H9 (cell line): ENCODE results near the gene HHATL. TPM values are rescaled to one million over a fixed set of nuclear protein-coding genes. Genes with fewer than 3 reads are reported as not detected.

ENCODE experiments used
- DNase-seq: peaks from one replicate; pipeline ENCODE4 v3.0.0-alpha.2; 2017
- H2AFZ ChIP-seq: one replicate; pipeline ENCODE4 v1.6.1; 2013; ENCODE audit warnings: mild to moderate bottlenecking, low read length, control low read depth, moderate library complexity
- H2AK5ac ChIP-seq: 2 replicates; pipeline ENCODE4 v1.6.1; 2013; ENCODE audit warnings: low read length, control low read depth, mixed read lengths; ENCODE audit not compliant: insufficient read length
- H2BK120ac ChIP-seq: one replicate; pipeline ENCODE4 v1.6.1; 2013; ENCODE audit warnings: low read depth, mild to moderate bottlenecking, low read length, control low read depth, inconsistent platforms; ENCODE audit not compliant: poor library complexity, severe bottlenecking
- H2BK12ac ChIP-seq: 2 replicates; pipeline ENCODE4 v1.6.1; 2013; ENCODE audit warnings: low read length, control low read depth, mixed read lengths, low read depth; ENCODE audit not compliant: insufficient read length
- H2BK15ac ChIP-seq: 2 replicates; pipeline ENCODE4 v1.6.1; 2013; ENCODE audit warnings: low read depth, low read length, control low read depth
- H2BK20ac ChIP-seq: one replicate; pipeline ENCODE4 v1.6.1; 2013; ENCODE audit warnings: low read depth, mild to moderate bottlenecking, low read length, control low read depth, inconsistent platforms; ENCODE audit not compliant: poor library complexity, severe bottlenecking
- H2BK5ac ChIP-seq: 2 replicates; pipeline ENCODE4 v1.6.1; 2013; ENCODE audit warnings: low read length, control low read depth, mixed read lengths; ENCODE audit not compliant: insufficient read length
- H3K14ac ChIP-seq: 2 replicates; pipeline ENCODE4 v1.6.1; 2013; ENCODE audit warnings: low read length, control low read depth; ENCODE audit not compliant: insufficient read depth
- H3K18ac ChIP-seq: 2 replicates; pipeline ENCODE4 v1.6.1; 2013; ENCODE audit warnings: low read depth, mild to moderate bottlenecking, mixed read lengths, low read length, control low read depth; ENCODE audit not compliant: insufficient read length
- H3K23ac ChIP-seq: 2 replicates; pipeline ENCODE4 v1.6.1; 2013; ENCODE audit warnings: low read length, control low read depth, mixed read lengths, low read depth; ENCODE audit not compliant: insufficient read length
- H3K23me2 ChIP-seq: 2 replicates; pipeline ENCODE4 v1.6.1; 2013; ENCODE audit warnings: low read depth, mild to moderate bottlenecking, mixed read lengths, low read length, control low read depth; ENCODE audit not compliant: insufficient read length, poor library complexity, severe bottlenecking
- H3K27ac ChIP-seq: 2 replicates; pipeline ENCODE4 v1.5.1; 2013; ENCODE audit warnings: low read length, control low read depth, mixed read lengths, low read depth; ENCODE audit not compliant: insufficient read length
- H3K27me3 ChIP-seq: 2 replicates; pipeline ENCODE4 v1.6.1; 2013; ENCODE audit warnings: low read length, control low read depth, inconsistent platforms; ENCODE audit not compliant: insufficient read depth
- H3K4ac ChIP-seq: 2 replicates; pipeline ENCODE4 v1.6.1; 2013; ENCODE audit warnings: low read depth, mild to moderate bottlenecking, control low read depth, inconsistent platforms, low read length, moderate library complexity
- H3K4me1 ChIP-seq: 2 replicates; pipeline ENCODE4 v1.6.1; 2013; ENCODE audit warnings: low read length, control low read depth, inconsistent platforms; ENCODE audit not compliant: insufficient read depth
- H3K4me2 ChIP-seq: 2 replicates; pipeline ENCODE4 v1.6.1; 2013; ENCODE audit warnings: low read length, control low read depth, mixed read lengths; ENCODE audit not compliant: insufficient read length, insufficient read depth
- H3K56ac ChIP-seq: 2 replicates; pipeline ENCODE4 v1.6.1; 2013; ENCODE audit warnings: low read depth, mild to moderate bottlenecking, mixed read lengths, low read length, control low read depth; ENCODE audit not compliant: insufficient read length
- H3K79me1 ChIP-seq: 2 replicates; pipeline ENCODE4 v1.6.1; 2013; ENCODE audit warnings: low read depth, mild to moderate bottlenecking, moderate library complexity, low read length, control low read depth, inconsistent platforms; ENCODE audit not compliant: insufficient read depth, poor library complexity, severe bottlenecking
- H3K79me2 ChIP-seq: 2 replicates; pipeline ENCODE4 v1.6.1; 2013; ENCODE audit warnings: low read length, control low read depth, inconsistent platforms; ENCODE audit not compliant: insufficient read depth
- H3K9ac ChIP-seq: 2 replicates; pipeline ENCODE4 v1.6.1; 2013; ENCODE audit warnings: low read length, control low read depth, mixed read lengths; ENCODE audit not compliant: insufficient read length; ENCODE audit errors: extremely low read depth
- H3K9me3 ChIP-seq: one replicate; pipeline ENCODE4 v1.6.1; 2013; ENCODE audit warnings: low read depth, low read length, inconsistent platforms; ENCODE audit not compliant: control insufficient read depth
- H3T11ph ChIP-seq: one replicate; pipeline ENCODE4 v1.6.1; 2013; ENCODE audit warnings: mild to moderate bottlenecking, low read length, control low read depth, inconsistent platforms
- H4K20me1 ChIP-seq: one replicate; pipeline ENCODE4 v1.6.1; 2013; ENCODE audit not compliant: control insufficient read depth, insufficient read length, insufficient read depth
- H4K5ac ChIP-seq: 2 replicates; pipeline ENCODE4 v1.6.1; 2013; ENCODE audit warnings: low read depth, mild to moderate bottlenecking, mixed read lengths, low read length, control low read depth; ENCODE audit not compliant: insufficient read length
- H4K8ac ChIP-seq: replicated peaks from 2 replicates; pipeline ENCODE4 v1.6.1; 2013; ENCODE audit warnings: low read length, control low read depth, mixed read lengths, low read depth; ENCODE audit not compliant: insufficient read length
- H4K91ac ChIP-seq: 2 replicates; pipeline ENCODE4 v1.6.1; 2013; ENCODE audit warnings: low read depth, mild to moderate bottlenecking, moderate library complexity, mixed read lengths, low read length, control low read depth; ENCODE audit not compliant: insufficient read length
- H3K27ac Mint-ChIP-seq, 3 experiments: 2 replicates in 2 of 3; 3 replicates in 1 of 3; pipeline ENCODE4 v1.8.0; 2020 to 2021; ENCODE audit warnings: mixed read lengths in 3 of 3, mild to moderate bottlenecking in 1 of 3, moderate library complexity in 1 of 3
- H3K27me3 Mint-ChIP-seq: 2 replicates; pipeline ENCODE4 v1.8.0; 2021; ENCODE audit warnings: low read depth, mild to moderate bottlenecking, moderate library complexity, mixed read lengths
- H3K36me3 Mint-ChIP-seq, 3 experiments: 2 replicates in 2 of 3; 3 replicates in 1 of 3; pipeline ENCODE4 v1.8.0; 2020 to 2021; ENCODE audit warnings: low read depth in 3 of 3, mixed read lengths in 3 of 3; ENCODE audit not compliant: insufficient read depth in 1 of 3
- H3K4me1 Mint-ChIP-seq, 2 experiments: 2 replicates each; pipeline ENCODE4 v1.8.0; 2020; ENCODE audit warnings: mixed read lengths in 2 of 2
- H3K4me3 Mint-ChIP-seq, 2 experiments: 2 replicates in 1 of 2; 3 replicates in 1 of 2; pipeline ENCODE4 v1.8.0; 2020 to 2021; ENCODE audit warnings: mild to moderate bottlenecking in 2 of 2, mixed read lengths in 2 of 2, moderate library complexity in 1 of 2
- H3K9me3 Mint-ChIP-seq, 2 experiments: 2 replicates in 1 of 2; 3 replicates in 1 of 2; pipeline ENCODE4 v1.8.0; 2020; ENCODE audit warnings: mild to moderate bottlenecking in 2 of 2, mixed read lengths in 2 of 2, moderate library complexity in 1 of 2
- WGBS: extraction: QIAGEN DNeasy Blood & Tissue Kit; methylation state at CpG from one replicate; pipeline ENCODE4 v1.1.7; 2013; ENCODE audit warnings: missing lambda C conversion rate, low lambda C conversion rate, mixed read lengths; ENCODE audit not compliant: insufficient read length; ENCODE audit errors: extremely low coverage; 5-methylcytosine and 5-hydroxymethylcytosine counted together
- total RNA-seq: library from RNA; stranded (reverse); gene quantifications from 2 replicates; pipeline ENCODE4 v1.2.1, GENCODE V29; 2021
- TF ChIP-seq, protein P1 (sequence below): fragments of 200-600 bp; sonication (generic); conservative IDR thresholded peaks from 3 replicates; pipeline ENCODE4 v1.8.0; 2021; ENCODE audit warnings: antibody characterized with exemption, mild to moderate bottlenecking

The HHATL gene
- total RNA-seq, 1 experiment from 2014 or later, result 0.46 TPM

DNA sequence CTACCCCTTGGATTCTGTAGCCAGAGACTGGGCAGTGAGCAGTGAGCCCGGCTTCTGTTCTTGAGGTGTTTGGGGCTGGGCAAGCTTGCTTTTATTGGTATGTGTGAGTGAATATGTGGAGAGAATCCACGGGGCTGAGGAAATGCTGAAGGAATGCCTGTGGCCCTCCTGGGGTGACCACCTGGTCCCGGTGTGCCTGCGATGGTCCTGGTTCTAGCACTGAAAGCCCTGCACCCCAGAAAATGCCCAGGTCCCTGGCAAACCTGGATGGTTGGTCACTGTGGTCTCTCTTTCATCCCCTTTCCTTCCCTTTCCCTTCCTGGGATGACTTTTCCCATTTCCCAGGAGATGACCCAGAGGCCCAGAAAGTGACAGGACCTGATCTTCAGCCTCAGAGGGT, 44.9 kb downstream of the HHATL start:
- no CpG with 5 or more reads among the region's 4 CpGs for WGBS
- H2BK12ac ChIP-seq, result no peak overlapping the region
- no peak overlapping the region for H3K4me3 Mint-ChIP-seq
- H3K36me3 Mint-ChIP-seq, result peaks cover 3 to 21% (median 8%) of the 10 kb centered on the region in 3 experiments
- DNase-seq, result no peak
- H3K79me2 ChIP-seq, result no peaks in the 10 kb centered on the region
- H2BK5ac ChIP-seq, result no peak overlapping the region
- H4K91ac ChIP-seq, result no peak overlapping the region
- H2AK5ac ChIP-seq, result no peak overlapping the region
- H3K4me1 ChIP-seq, result peaks cover 6% of the 10 kb centered on the region; the same call in 1 of the 2 replicates
- no peaks in the 10 kb centered on the region for H3K79me1 ChIP-seq
- H3K9me3 ChIP-seq, result no peaks in the 10 kb centered on the region
- no peak overlapping the region for H4K5ac ChIP-seq
- H3K27ac ChIP-seq, result no peak overlapping the region
- H3K14ac ChIP-seq, result no peak overlapping the region; the same call in 1 of the 2 replicates
- H4K20me1 ChIP-seq, result no peaks in the 10 kb centered on the region
- H3K27me3 ChIP-seq, result no peaks in the 10 kb centered on the region
- no peak overlapping the region for H2BK20ac ChIP-seq
- H3K4ac ChIP-seq, result no peak overlapping the region
- no peak overlapping the region for H3K4me2 ChIP-seq
- H3K23me2 ChIP-seq, result no peaks in the 10 kb centered on the region
- H3T11ph ChIP-seq, result no peak overlapping the region
- H3K56ac ChIP-seq, result no peak overlapping the region
- no peak overlapping the region for H4K8ac ChIP-seq
- no peak overlapping the region for H2BK120ac ChIP-seq
- H3K9me3 Mint-ChIP-seq, result no peaks in the 10 kb centered on the region
- H3K27ac Mint-ChIP-seq, result peak overlapping the region in 2 of 3 experiments; percentile 65 to 72; a peak in 3 of 7 replicates
- TF ChIP-seq, protein P1, sequence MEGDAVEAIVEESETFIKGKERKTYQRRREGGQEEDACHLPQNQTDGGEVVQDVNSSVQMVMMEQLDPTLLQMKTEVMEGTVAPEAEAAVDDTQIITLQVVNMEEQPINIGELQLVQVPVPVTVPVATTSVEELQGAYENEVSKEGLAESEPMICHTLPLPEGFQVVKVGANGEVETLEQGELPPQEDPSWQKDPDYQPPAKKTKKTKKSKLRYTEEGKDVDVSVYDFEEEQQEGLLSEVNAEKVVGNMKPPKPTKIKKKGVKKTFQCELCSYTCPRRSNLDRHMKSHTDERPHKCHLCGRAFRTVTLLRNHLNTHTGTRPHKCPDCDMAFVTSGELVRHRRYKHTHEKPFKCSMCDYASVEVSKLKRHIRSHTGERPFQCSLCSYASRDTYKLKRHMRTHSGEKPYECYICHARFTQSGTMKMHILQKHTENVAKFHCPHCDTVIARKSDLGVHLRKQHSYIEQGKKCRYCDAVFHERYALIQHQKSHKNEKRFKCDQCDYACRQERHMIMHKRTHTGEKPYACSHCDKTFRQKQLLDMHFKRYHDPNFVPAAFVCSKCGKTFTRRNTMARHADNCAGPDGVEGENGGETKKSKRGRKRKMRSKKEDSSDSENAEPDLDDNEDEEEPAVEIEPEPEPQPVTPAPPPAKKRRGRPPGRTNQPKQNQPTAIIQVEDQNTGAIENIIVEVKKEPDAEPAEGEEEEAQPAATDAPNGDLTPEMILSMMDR, result no peak
- no peaks in the 10 kb centered on the region for H3K27me3 Mint-ChIP-seq
- H3K23ac ChIP-seq, result no peak overlapping the region
- H3K9ac ChIP-seq, result no peak overlapping the region
- H2AFZ ChIP-seq, result no peak overlapping the region
- H3K18ac ChIP-seq, result no peak overlapping the region
- H3K4me1 Mint-ChIP-seq, result peaks cover 14 to 33% of the 10 kb centered on the region in 2 experiments
- H2BK15ac ChIP-seq, result no peak overlapping the region
